HG03097 (cell line): ENCODE data around the gene REG3G.
A peak's percentile ranks its signal among the peaks of the same experiment; 100 is the strongest.

Experiments used
- ATAC-seq: cut with Tn5 transposase; IDR thresholded peaks from one replicate; pipeline ENCODE4 v1.9.1; 2021; ENCODE audit not compliant: unreplicated experiment, low FRiP score

The REG3G gene

GRCh38 chr2:79025421-79025820 is at the start of gene REG3G:
TSS of gene REG3G (plus strand) at chr2:79025702. CDS start at chr2:79026094, 392 bp downstream.
- ATAC-seq, result no peak

GRCh38 chr2:78977661-78978145 is 47.8 kb upstream of the REG3G start:
- peak; percentile 96 for ATAC-seq

- no peak for ATAC-seq
Measured at GRCh38 chr2:78978340-78978739, 47.2 kb upstream of the REG3G start.

- ATAC-seq, result peak; percentile 36
Measured at GRCh38 chr2:78979380-78980151, 45.9 kb upstream of the REG3G start.

GRCh38 chr2:78980152-78980465 is 45.4 kb upstream of the REG3G start:
- no peak for ATAC-seq

- ATAC-seq, result no peak
Measured at GRCh38 chr2:78980871-78981270, 44.6 kb upstream of the REG3G start.

GRCh38 chr2:78982638-78983330 is 42.7 kb upstream of the REG3G start:
- ATAC-seq, result no peak

GRCh38 chr2:78984386-78984785 is 41.1 kb upstream of the REG3G start:
- no peak for ATAC-seq

- ATAC-seq, result no peak
Measured at GRCh38 chr2:78985558-78985957, 39.9 kb upstream of the REG3G start.

- no peak for ATAC-seq
Measured at GRCh38 chr2:78989051-78989450, 36.5 kb upstream of the REG3G start.

- no peak for ATAC-seq
Measured at GRCh38 chr2:78992451-78992806, 33.1 kb upstream of the REG3G start.

- no peak for ATAC-seq
Measured at GRCh38 chr2:78992807-78993517, 32.5 kb upstream of the REG3G start.

GRCh38 chr2:78993518-78994148 is 31.9 kb upstream of the REG3G start:
- ATAC-seq, result no peak

- no peak for ATAC-seq
Measured at GRCh38 chr2:78994789-78995188, 30.7 kb upstream of the REG3G start.

GRCh38 chr2:78999406-78999805 is 26.1 kb upstream of the REG3G start:
- ATAC-seq, result no peak

GRCh38 chr2:79000008-79000576 is 25.4 kb upstream of the REG3G start:
- ATAC-seq, result no peak

GRCh38 chr2:79001285-79001684 is 24.2 kb upstream of the REG3G start:
- no peak for ATAC-seq

GRCh38 chr2:79004680-79005079 is 20.8 kb upstream of the REG3G start:
- ATAC-seq, result no peak

GRCh38 chr2:79005216-79005615 is 20.3 kb upstream of the REG3G start:
- no peak for ATAC-seq

GRCh38 chr2:79009388-79009787 is 16.1 kb upstream of the REG3G start:
- no peak for ATAC-seq

GRCh38 chr2:79011496-79011895 is 14.0 kb upstream of the REG3G start:
- no peak for ATAC-seq
